Stimulated activated CD8-positive, alpha-beta memory T cell treated with anti-CD3 and anti-CD28 coated beads, Interleukin-4, amount 100 ng/mL, for 4 hours (primary cell): ENCODE measurements around the gene GABBR2.
"Not testable (repeated sequence)": the region's sequence is repeated elsewhere in the genome, so short reads cannot be mapped to it uniquely, and the experiment has no call there.

Source experiments
- DNase-seq, 2 donors: peaks; one replicate each; pipeline ENCODE4 v3.0.0-alpha.2; 2020; ENCODE audit warnings: low read depth in 2 of 2, low spot score in 1 of 2

GABBR2 gene

GRCh38 chr9:98597236-98597771 lies 111.4 kb downstream of the GABBR2 start:
- no peak for DNase-seq

- no peak for DNase-seq
Measured at GRCh38 chr9:98596486-98596885, 112.2 kb downstream of the GABBR2 start.

DNA sequence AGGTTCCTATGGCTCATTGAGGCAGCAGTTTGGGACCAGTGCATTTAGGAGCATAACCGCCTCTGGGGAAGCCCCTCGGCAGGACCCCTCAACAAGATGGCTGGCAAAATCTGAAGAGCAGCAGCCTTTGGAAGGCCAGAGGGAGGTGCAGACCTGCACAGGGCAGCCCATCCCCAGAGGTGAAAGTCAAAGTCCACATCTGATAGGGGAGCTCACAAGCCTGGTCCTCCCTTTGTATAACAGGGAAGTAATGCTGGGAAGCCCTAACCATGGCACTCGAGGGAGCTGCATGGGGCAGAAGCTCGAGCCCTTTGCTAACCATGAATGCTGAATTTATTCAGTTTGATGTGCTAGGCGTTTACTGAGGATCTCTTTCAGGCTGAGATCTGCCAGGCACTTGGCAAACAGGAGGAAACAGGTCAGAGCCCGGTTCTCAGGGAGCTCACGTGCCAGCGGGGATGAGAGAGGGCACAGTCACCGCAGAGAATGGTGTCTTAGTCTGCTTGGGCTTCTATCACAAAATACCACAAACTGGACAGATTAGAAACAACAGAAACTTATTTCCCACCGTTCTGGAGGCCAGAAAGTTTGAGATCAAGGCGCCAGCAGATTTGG lies 114.1 kb downstream of the GABBR2 start:
- no peak for DNase-seq

DNA sequence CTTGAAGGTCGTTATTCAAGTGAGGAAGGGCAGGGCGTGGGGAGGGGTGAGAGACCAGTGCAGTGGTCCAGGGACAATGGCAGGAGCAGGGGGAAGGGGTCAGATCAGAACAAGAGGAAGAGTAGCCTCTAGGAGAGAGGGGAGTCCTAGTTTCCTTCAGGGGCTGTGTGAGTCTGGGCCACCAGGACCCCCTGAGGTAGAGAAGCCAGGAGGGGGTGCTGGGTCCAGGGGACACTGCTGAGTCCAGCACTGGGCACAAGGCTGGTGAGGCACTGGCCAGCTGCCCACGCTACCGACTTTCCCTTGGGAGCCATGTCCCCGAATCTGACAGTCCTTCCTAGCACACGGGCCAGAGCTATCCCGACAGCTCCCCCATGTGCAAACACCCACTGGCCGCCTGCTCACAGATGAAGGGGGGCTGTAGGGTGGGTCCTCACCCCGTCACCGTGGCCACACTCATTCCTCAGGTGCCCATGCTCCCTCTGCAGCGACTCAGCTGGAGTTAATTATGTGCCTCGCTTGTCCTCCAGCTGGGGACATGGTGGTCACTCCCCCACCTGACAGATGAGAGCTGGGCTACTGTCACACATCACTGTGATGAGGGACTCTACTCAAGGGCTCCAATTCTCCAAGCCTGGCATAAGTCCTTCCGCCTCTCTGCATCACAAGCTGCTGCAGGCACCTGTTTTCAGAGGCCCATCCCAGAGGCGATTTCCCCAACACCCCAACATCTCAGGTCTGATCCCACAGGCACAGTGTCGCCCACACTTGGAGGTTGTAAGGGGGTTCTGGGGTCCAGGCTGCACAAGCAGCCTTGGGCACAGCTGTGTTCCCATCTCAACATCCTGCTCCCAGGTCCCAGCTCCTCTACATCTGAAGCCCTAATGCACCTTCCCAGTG lies 115.1 kb downstream of the GABBR2 start:
- no peak for DNase-seq

DNA sequence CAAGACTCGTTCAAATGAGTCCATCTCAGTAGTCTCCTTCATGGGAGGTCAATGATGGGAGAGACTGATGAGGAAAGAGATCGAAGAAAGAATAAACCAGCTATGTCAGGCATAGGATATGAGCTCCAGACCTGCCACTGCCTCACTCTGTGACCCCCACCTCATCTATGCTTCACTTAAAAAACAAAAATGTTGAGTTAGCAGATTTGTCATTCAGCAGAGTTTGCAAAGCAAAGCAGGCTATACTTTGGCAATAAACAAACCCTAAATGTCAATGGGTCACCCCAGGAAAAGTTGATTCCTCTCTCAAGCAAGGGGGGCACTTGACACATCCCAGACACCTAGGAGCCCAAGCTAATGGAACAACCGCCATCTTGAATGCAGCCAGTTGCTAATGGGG lies 117.0 kb downstream of the GABBR2 start:
- DNase-seq: no peak

- DNase-seq: no peak
Measured at GRCh38 chr9:98590101-98590500, 118.6 kb downstream of the GABBR2 start.

DNA sequence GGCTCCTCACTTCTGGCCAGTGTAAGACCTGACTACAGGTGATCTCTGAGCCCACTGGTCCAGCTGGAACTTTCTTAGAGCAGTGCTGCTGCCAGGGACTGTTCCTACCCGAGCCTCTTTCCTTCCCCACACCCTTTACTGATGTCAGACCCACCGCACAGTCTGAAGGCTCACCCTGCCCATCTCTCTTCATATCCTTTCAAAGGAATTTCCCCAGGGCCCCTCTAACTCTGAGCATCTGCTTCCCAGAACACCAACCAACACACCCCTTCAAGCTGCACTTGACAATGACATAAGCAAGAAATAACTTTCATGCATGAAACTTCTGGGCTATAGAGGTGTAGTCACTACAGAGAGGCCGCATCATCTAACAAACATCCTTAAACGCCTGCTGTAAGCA lies 119.6 kb downstream of the GABBR2 start:
- DNase-seq: no peak

GRCh38 chr9:98584853-98585438 lies 123.8 kb downstream of the GABBR2 start:
- DNase-seq: not testable (repeated sequence)

DNA sequence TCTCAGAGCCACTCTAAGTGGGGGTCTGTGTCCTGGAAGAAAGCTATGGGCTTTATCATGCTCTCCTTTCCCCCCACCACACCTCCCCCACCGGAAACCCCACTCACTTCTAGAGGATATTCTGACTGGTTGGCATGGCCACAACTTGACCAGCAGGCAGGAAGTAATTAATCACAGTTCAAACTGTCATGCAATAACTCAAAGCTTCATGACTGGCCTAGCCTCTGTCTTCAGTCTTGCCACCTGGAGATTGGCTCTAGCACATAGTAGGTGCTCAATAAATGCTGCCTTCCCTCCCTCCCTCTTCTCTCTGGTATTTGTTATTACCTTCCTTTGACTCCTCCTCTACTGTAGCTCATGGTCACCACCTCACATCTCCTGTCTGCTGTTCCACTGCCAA lies 124.7 kb downstream of the GABBR2 start:
- DNase-seq: no peak

DNA sequence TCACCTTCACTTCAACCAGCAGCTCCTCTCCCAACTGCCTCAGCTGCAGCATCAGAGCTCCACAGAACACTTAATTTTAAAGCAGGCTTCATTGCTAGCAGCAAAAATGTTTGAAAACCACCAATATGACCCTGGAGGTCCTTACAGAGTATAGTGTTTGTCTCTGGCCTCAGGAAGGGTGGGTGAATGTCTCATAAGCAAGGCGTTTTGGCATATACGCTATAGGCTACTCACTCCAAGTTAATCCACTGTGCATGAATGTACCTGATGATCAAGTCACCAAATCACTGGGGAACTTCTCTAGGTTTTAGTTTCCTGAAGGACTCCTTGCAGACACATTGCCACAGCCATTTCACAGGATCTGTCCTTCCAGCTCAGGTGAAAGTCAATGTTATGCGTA lies 125.3 kb downstream of the GABBR2 start:
- no peak for DNase-seq

- no peak for DNase-seq
Measured at GRCh38 chr9:98580956-98581355, 127.8 kb downstream of the GABBR2 start.

DNA sequence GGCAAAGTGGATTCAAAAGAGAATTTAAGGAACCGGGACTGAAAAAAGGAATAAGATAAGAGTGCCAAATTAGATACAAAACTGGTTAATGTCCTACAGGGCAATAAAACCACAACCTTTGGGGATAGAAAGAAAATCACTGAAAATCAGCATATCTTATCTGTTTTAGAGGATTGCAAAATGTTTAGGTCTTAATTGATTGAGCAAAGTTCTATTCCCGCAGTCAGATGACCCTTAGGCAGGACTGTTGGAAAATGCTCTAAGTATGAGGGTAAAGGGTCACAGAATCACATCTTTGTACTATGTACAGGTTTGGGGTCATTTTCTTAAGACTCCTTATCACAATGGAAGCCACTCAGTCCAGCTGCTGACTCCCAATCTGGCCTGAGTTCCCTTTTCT lies 129.0 kb downstream of the GABBR2 start:
- no peak for DNase-seq

- no peak for DNase-seq
Measured at GRCh38 chr9:98577446-98577845, 131.3 kb downstream of the GABBR2 start.

DNA sequence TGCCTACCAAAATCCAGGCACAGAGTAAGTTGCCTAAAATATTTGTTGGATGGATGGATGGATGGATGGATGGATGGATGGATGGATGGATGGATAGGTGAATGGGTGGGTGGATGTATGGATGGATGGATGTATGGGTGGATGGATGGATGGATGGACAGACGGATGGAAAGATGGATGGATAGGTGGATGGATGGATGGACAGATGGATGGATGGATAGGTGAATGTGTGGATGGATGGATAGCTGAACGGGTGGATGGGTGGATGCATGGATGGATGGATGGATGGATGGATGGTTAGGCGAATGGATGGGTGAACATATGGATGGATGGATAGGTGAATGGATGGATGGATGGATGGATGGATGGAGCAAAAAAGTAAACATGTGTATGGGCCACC lies 131.9 kb downstream of the GABBR2 start:
- no peak for DNase-seq

- no peak for DNase-seq
Measured at GRCh38 chr9:98576354-98576753, 132.4 kb downstream of the GABBR2 start.

DNA sequence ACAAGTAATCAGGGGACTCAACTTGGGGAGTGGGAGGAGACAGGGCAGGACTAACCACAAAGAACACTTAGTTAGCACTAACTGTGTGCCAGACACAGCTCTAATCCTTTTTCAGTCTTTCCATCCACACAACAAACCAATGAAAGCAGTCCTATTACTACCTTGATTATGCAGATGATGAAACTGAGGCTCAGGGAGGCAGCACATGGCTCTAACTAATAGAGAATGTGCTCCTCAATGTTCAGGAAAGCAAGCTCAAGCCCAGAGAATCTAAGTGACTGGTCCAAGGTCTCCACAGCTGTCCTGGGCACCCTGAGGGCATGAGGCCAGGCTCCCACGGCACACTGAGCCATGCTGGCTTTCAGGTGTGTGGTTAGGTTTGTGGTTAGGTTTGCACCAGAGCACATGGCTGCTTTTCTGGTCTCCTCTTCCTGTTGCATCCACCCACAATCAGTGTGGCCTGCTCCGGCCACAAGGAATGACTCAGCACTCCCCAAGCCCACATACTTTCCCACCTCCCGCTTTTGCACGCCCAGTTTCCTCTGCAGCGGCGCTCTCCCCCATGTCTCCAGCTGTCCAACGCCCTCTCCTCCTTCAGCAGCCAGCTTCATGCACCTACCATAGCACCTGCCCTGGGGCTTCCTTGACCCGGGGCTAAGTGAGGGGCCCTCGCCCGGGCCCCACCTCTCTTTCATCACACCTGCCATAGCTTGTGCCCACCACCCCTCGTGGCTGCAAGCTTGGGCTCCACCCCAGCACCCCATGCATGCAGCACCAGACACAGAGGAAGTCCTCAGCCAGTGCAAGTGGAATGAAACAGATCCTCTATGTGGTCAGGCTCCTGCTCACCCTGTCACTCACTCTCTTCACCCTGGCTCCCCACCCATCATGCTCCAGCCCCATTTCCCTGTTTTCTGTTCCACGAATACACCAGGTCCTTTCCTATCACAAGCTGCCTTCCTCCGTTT lies 133.1 kb downstream of the GABBR2 start:
- no peak for DNase-seq

DNA sequence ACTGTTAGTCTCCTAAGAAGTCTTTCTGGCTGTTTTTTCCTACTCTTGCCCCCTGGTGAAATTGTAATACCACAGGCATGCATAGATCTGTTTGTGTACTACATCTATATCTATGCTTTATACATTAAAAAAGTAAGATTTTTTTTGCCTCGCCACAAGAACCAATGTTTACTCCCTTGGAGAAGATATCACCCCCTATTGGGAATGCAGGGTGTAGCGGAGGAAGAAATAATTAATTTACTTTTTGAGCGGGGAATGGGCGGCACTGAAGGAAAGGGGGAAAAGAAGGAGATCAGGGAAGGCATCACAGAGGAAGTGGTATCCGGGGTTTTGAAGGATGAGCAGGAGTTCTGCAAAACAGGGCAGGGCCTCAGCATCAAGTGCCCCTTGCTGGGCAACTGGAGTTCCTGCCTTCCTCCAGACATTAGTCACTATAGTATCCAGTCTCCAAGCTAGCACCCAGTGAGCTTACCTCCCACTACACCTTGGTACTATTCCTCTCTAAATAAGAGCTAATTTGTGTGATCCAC lies 134.9 kb downstream of the GABBR2 start:
- DNase-seq: no peak

GRCh38 chr9:98572796-98573195 lies 135.9 kb downstream of the GABBR2 start:
- DNase-seq: no peak

GRCh38 chr9:98572054-98572627 lies 136.6 kb downstream of the GABBR2 start:
- DNase-seq: no peak

- no peak for DNase-seq
Measured at GRCh38 chr9:98571643-98572042, 137.1 kb downstream of the GABBR2 start.
